Dermis blood vessel endothelial cell (primary cell): ENCODE data around the gene HAVCR2. TPM values are rescaled to one million over a fixed set of nuclear protein-coding genes. Genes with fewer than 3 reads are reported as not detected.
"Not testable (repeated sequence)": the region's sequence is repeated elsewhere in the genome, so short reads cannot be mapped to it uniquely, and the experiment has no call there.

Source experiments
- DNase-seq: peaks from one replicate; pipeline ENCODE4 v3.0.0; 2010
- total RNA-seq: library from RNA; depleted of rRNA; stranded (reverse); fragments of >200 nt; gene quantifications from 2 replicates; pipeline ENCODE4 v1.2.3, GENCODE V29; 2014

Gene HAVCR2
- total RNA-seq, 1 donor from 2014 or later: under 0.01 TPM

DNA sequence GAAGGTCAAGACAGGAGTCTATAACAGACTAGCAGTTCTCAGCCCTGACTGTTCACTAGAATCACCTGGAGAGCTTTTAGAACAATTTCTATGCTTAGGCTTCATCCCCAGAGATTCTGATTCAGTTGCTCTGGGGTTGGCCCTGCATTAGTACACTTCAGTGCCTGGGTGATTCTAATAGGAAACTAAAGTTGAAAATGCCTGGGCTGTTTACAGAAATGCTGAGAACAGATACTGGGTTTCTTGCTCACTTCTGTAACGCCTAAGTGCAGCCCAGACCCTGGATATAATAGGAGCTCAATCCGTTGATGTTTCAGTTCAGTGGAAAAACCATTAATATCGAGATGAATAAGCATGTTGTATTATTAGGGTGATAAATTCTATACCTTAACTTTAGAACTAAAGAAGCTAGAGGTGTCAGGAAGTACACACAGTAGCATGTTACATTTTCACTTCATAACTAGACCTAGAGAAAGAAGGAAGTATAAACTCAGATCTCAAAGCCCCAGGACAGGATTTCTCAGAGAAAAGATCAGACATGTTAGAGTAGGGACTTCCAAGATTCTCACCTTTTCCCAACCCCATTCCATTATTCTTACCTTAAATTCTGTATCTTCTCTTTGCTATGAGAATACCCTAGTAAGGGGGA, 20.4 kb downstream of the HAVCR2 start:
- DNase-seq: no peak

DNA sequence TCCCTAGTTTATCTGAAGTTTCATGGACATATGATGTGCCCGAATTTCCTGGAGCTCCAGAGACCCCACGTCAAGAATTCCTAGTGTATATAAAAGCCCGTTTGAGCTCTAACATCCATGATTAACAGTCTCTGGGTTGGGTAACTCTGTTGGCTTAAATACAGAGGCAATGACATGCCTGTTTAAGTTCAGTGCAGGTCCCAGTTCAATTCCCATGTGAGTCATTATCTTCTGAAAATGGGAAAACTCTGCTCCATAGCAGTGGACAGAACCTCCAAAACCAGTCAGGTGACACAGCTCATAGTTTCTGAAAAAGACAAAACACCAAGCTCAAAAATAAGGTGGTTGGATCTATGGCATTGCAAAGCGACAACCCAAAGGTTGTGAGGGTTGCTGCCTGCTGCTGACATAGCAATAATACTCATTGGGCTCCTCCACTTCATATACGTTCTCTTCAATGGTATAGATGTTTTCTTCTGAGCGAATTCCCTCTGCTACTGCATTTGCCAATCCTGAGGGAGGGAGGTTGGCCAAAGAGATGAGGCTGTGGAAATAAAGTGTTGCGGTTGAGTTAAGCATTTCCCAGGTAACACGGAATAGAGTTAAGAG, 22.0 kb downstream of the HAVCR2 start:
- DNase-seq: no peak

DNA sequence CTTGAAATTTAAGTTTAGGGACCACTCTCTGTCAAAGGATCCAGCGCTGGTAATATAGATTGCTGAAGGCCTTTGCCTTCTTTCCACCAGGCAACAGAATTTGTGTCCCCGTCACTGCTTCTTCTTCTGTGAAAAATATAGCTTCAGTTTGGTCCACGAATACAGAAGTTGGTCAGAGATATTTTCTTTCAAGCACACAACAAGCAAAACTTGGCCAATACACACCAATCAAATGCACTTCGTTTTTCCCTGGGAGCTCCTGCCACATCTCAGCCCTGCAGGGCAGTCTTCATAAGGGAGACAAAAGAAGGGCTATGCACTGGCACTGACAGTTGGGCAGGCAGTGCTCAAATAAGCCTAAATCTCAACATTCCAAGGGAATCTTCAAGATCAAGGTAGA, 22.9 kb downstream of the HAVCR2 start:
- DNase-seq: no peak

DNA sequence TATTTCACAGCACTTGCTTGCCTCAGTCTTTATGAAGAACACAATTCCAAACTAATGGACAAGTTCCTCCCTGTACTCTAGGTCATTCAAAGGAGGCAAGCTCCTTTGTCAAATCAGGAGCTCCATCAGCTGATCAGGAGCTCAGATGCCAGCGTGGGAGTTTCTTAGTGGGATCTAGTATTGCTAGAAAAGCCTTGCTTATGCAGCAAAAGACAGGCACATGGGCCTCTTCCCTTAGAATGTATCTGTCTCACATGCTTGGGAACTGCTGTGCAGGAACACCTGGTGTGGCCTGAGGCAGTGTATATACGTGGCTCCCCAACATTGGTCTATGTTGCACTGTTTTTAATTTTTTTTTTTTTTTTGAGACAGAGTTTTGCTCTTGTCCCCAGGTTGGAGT, 28.6 kb downstream of the HAVCR2 start:
- DNase-seq: no peak

DNA sequence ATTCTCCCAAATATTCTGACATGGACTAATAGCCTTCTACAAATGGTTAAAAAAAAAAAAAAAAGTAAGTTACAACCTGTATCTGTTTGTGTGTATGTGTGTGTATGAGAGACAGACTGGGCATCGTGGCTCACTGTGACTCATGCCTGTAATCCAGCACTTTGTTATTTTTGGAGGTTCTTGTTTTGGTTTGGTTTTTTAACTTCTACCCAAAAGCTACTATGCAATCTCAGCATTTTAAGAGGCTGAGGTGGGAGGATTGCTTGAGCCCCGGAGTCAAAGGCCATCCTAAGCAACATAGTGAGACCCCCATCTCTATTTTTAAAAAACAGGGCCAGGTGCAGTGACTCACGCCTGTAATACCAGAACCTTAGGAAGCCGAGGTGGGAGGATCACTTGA, 32.3 kb downstream of the HAVCR2 start:
- no peak for DNase-seq

DNA sequence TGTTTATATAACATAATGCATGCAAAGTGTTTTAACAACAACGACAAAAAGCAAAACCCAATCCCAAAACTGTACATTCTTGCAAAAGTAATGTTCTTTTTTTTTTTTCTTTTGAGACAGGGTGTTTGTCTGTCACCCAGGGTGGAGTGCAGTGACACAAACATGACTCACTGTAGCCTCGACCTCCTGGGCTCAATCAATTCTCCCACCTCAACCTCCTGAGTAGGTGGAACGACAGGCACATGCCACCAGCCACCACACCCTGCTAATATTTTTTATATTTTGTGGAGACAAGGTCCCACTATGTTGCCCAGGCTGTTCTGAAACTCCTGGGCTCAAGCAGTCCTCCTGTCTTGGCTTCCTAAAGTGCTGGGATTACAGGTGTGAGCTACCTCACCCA, 36.3 kb downstream of the HAVCR2 start:
- no peak for DNase-seq

DNA sequence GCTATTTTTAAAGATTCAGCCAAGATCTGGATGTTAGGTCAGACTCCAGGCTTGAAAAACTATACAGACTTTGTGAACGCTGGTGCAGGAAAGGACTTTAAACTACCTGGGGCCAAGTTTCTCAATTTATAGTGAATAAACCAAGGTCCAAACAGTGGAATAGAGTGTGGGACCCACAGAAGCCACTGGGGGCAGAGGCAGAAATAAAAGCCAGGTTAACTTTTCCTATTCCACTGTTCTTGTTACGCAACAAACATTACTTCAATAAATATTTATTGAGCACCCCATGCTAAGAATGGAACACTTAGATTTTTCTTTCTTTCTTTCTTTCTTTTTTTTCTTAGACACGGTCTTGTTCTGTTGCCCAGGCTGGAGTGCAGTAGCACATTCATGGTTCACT, 38.9 kb downstream of the HAVCR2 start:
- no peak for DNase-seq

DNA sequence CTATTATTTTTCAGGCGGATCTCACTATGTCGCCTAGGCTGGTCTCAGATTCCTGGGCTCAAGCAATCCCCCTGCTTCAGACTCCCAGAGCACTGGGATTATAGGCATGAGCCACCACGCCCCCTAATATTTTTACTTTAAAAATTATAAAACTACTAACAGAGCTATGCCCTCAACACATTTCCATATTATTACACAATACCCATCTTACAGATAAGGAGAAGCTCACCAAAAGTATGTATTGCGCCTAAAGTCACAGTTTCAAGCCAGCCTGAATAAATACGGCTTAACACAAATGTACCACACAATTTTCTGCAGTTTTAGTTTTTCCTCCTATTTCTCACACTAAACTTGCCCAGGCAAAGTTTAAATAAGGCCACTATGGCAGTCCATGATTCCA, 40.1 kb downstream of the HAVCR2 start:
- DNase-seq: no peak

DNA sequence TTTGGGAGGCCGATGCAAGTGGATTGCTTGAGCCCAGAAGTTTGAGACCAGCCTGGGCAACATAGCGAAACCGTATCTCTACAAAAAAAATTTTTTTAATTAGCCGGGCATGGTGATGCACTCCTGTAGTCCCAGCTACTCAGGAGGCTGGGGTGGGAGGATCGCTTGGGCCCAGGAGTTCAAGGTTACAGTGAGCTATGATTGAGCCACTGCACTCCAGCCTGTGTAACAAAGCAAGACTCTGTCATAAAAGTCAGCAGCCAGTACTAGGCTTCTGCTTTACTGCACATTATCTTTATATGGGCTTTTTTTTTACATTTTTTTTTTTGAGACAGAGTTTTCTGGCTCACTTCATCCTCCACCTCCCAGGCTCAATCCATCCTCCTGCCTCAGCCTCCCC, 40.5 kb downstream of the HAVCR2 start:
- DNase-seq: no peak

DNA sequence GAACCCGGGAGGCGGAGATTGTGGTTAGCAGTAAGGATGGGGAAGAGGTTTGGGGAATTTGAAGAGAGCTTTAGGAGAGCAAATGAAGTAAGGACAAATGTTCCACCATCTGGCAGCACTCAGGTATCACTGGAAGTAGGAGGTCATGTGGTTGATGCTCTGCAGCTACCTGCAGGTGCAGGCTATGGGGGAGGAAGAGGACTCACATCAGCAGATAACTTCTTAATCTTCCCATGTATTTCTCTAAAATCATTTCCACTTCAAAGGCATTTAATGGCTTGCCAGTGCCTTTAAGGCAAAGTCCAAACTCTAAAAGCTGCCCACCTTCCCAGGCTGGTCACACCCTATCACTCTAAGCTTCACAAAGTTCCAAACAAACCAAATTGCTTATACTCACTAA, 41.8 kb downstream of the HAVCR2 start:
- no peak for DNase-seq

DNA sequence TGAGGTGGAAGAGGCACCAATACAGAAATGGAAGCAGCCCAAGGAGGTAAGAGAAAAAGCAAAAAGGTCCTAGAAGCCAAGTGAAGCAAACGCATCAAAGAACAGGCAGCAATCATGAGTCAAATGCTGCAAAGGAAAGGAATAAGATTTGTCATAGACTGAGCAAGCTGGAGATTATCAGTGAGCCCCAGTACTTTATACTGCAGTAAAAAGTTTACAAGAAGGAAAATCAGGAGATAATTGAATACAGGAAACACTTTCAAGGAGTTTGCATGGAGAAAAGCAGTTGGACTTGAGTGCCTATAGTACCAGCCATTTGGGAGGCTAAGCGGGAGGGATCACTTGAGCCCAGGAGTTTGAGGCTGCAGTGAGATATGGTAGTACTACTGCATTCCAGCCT, 42.8 kb downstream of the HAVCR2 start:
- no peak for DNase-seq

DNA sequence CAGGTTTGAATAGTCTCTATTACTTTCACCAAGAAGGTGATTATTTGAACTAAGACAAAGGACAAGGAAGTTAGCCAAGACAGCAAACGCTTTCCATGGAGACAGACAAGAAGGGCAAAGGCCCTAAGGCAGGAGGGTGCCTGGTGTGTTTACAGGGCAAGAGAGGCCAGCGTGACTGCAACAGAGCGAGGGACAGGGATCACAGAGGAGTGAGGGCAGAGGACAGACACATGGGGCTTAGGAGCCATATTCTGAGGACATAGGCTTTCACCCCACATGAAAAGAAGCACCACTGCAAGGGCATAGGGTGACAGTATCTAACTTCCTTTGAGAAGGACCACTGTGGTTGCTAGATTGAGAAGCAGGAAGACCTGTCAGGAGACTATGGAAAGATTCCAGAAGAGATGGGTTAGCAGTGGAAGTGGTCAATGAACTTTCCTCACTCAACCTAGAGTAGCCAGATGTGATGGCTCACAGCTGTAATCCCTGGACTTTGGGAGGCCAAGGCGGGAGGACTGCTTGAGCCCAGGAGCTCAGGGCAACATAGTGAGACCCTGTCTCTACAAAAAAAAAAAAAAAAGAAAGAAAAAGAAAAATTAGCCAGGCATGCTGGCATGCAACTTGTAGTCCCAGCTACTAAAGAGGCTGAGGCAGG, 44.9 kb downstream of the HAVCR2 start:
- no peak for DNase-seq

DNA sequence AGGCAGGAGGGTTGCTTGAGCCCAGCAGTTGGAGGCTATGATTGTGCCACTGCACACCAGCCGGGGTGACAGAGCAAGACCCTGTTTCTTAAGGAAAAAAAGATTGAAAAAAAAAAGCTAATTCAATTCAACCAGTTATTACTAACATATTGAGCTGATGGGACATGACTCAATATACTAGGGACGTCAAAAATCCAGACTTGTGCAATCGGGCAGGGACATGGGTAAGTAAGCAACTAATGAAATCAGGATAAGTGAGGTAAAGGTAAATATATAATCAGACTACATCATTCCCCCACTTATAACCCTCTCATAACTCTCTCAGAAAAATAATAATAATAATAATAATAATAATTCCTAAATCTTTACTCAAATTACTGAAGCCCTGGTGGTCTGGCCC, 49.0 kb downstream of the HAVCR2 start:
- no peak for DNase-seq

DNA sequence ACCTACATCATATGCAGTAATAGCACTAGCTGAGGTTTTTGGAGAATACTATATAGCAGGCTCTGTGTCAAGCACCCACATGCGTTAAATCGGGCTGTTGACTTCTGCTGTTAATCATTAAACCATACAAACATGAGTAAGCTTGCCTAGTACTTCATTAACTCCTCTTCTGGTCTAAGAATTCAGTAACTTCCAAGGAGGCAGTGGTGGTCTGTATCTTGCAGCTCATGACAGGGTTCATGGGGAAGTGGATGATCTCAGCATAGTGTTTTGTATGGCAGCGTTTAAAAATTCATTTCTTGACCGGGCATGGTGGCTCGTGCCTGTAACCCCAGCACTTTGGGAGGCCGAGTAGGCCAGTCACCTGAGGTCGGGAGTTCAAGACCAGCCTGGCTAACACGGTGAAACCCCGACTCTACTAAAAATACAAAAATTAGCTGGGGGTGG, 49.7 kb downstream of the HAVCR2 start, which contains the start of gene HAVCR1:
Gene HAVCR1, minus strand, starts transcription at position 24 of the 447 bp plus-strand sequence. CDS start 1,173 bp downstream, outside the sequence.
- no peak for DNase-seq

DNA sequence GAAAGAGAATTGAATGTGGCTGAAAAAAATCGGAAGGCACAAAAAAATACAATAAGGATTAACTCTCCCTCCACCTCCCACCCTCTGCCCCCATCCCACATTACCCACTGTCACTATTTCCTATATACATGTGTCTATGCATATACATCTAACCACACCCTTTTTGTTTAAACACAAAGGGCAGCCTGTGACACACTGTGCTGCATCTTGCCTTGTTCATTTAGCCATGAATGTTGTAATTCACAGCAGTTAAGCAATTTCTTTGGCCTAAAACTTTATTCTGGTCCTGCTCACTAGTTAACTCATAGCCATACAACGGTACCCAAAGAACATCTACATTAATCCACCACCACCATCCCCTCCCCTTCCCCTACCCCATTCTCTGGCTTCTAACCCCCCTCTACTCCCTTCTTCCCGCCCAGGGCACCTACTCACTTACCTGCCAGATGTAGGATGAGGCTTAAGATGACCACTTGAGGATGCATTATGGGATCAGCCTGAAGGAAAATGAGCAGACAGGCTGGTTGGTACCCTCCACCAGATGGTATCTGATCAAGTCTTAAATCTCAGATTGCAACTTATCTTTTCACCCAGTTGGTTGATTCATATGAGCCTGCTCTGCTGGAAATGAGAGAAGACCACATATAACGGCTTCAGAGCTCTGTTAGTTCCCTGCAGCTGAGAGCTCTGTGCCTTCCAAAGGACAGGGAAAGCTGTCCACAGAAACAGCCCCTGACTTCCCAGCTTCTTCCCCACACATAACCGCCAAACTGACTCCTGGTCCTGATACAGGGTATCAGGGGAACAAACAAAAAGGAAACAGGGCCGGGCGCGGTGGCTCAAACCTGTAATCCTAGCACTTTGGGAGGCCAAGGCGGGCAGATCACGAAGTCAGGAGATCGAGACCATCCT, 51.1 kb downstream of the HAVCR2 start:
- DNase-seq: no peak

DNA sequence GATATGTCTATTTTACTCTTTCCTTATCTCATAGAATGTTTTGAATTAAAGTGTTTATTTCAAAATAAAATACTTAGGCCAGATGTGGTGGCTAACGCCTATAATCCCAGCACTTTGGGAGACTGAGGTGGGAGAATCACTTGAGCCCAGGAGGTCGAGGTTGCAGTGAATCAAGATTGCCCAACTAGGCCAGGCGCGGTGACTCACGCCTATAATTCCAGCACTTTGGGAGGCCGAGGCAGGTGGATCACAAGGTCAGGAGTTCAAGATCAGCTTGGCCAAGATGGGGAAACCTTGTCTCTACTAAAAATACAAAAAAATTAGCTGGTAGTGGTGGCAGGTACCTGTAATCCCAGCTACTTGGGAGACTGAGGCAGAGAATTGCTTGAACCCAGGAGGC, 52.0 kb downstream of the HAVCR2 start:
- DNase-seq: not testable (repeated sequence)

DNA sequence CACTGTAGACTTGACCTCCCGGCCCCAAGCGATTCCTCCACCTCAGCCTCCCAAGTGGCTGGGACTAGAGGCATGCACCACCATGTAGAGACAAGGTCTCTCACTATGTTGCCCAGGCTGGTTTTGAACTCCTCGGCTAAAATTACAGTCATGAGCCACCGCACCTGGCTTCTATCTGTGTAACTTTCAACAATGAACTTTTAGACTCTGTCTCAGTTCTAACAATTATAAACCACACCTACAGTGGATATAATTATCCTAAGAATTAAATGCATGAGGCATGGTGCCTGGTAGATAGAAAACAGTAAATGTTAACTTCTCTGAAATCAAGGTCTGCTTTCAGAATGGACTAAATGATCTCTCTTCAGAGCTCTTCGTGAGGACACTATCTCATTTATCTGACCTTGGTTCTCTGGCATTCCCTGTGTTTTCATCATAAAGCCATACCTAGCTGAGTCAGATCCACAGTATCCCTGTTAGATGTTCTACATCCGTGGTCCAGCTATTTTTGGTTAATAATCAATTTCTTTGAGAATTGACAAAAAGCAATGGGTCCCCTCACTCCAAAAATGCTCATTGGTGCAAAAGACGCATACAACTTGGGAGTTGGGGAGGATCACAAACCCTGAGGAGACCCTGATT, 57.1 kb downstream of the HAVCR2 start:
- no peak for DNase-seq

DNA sequence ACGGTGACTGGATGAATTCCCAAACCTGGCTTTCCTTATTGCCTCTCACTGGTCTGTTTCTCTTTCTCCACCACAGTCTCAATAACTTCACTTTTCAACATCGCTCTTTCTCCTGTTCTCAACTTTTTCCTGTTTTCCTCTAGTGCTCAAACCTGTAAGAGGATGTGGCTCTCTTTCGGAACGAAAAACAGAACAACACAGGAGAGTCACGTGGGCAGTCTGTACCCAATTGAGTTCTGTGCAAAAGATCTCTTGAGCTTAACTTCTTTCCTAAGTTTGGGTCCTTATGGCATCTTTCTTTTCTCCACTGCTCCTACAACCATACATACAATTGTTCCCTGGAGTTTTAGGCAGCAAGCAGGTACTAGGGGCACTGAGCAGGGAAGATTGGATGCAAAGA, 58.8 kb downstream of the HAVCR2 start:
- DNase-seq: no peak

DNA sequence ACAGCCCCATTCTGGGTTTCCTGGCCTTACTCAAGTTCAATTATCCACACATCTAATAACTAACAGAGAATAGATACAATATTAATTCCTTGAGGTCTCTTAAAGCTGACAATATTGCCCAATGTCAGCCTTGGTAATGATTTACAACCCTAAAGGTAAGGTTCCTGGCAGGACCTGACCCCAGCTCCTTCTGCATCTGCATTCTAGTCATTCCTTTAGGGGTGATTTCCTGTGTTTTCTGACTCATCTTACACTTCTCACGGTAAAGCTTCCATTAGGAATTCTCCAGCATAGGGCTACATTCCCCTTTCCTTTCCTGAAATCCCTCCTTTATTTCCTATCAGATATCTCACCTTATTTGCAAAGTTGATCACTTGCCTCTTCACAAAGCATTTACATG, 59.2 kb downstream of the HAVCR2 start:
- no peak for DNase-seq

DNA sequence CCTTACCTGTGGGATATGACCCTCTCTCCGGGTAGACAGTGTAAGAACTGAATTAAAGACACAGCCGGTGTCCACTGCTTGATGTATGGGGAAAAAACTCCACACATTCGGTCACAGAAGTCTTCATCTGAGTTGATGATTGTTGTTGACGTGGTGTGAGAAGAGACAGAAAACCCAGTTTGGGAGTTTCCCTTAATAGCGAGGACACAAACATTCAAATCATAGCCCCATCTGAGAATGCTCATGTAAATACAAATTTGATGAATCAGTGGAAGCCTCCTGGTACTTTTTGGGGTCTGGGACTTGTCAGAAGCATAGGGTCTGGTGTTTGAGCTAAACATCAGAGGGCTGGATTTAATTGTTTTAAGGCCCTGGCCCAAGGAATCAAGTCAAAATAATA, 60.9 kb downstream of the HAVCR2 start:
- DNase-seq: no peak

DNA sequence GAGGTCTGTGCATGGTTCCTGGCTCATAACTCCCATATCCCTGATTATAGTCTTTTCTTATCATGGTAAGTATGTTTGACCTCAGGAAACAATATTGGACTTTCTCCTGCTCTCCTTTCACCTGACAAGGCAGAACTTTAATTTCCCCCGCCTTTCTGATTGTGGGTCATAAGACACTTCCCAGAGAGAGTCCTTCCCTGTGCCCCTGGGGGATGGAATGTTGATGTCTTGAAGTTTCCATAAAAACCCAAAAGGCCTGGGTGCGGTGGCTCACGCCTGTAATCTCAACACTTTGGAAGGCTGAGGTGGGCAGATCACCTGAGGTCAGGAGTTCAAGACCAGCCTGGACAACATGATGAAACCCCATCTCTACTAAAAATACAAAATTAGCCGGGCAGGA, 61.8 kb downstream of the HAVCR2 start:
- not testable (repeated sequence) for DNase-seq

DNA sequence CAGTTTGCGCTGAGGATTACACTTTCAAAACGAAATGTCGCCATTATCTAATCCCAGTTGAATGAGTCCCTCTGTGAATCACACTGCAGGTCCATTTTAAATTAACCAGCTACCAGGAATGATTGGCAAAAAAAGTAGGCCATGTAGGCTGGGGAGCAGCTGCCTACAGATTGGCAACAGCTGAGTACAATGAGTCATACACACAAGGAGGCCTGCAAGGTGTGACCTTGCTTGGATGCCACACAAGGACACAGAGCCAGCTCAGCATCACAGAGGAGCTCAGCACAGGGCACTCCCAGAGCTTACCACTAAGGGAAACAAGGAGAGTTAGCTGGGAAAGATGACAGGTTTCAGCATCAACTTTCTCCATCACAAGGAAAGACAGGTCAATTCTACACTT, 62.8 kb downstream of the HAVCR2 start:
- no peak for DNase-seq

DNA sequence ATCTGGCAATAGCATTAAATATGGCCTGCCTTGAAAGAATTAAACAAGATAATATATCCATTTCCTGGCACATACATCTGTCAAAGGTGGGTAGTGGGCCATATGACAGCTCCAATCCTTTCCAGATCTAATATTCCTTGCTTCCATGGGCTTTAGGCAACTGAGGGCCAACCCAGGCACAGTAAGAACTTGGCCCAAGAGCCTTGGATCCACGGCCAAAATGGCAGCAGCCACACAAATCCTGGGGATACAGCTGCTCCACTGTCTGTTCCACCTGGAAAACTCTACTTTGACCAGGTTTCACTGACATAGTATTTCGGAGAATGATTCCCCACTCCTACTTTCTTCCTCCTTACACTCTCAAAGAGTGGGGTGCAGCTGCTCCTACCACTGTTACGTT, 63.2 kb downstream of the HAVCR2 start:
- no peak for DNase-seq
